SK-N-SH (cell line): ENCODE measurements around the gene DDR1. TPM values are rescaled to one million over a fixed set of nuclear protein-coding genes. Genes with fewer than 3 reads are reported as not detected.

Experiments used
- CTCF ChIA-PET: fragments of 300-600, 350-600 bp; formaldehyde crosslinking; extraction: SDS; loops from one replicate; lab custom pipeline; 2021; lab: Yijun Ruan, JAX
- POLR2A ChIA-PET: fragments of 350-600 bp; sonication (Branson Sonifier 250); formaldehyde crosslinking; extraction: SDS; loops from one replicate; lab custom pipeline; 2020; ENCODE audit warnings: antibody characterized with exemption, inconsistent platforms; lab: Yijun Ruan, JAX
- DNase-seq: peaks from one replicate; pipeline ENCODE4 v3.0.0; 2012
- H2AFZ ChIP-seq: fragments of 200-600 bp; sonication (generic); 2 replicates; pipeline ENCODE4 v1.8.1; 2016; ENCODE audit warnings: antibody characterized with exemption, mild to moderate bottlenecking, low read depth
- H3F3A ChIP-seq: fragments of 200-600 bp; sonication (generic); replicated peaks from 2 replicates; pipeline ENCODE3; 2016; ENCODE audit warnings: antibody characterized with exemption, mild to moderate bottlenecking; ENCODE audit not compliant: insufficient read depth
- H3K27ac ChIP-seq, 2 experiments: fragments of 200-500 bp in 1 of 2; fragments of 200-600 bp in 1 of 2; sonication (Bioruptor generic) in 1 of 2; sonication (generic), shearing (Covaris generic) in 1 of 2; 2 replicates each; pipeline versions ENCODE4 v1.5.1 to v1.6.1; 2014 to 2016; ENCODE audit warnings: low read depth in 2 of 2, inconsistent platforms in 1 of 2, low read length in 1 of 2, mild to moderate bottlenecking in 1 of 2, mixed read lengths in 1 of 2
- H3K27me3 ChIP-seq: fragments of 200-600 bp; sonication (generic), shearing (Covaris generic); 2 replicates; pipeline ENCODE4 v1.6.1; 2016; ENCODE audit warnings: mixed run types; ENCODE audit not compliant: insufficient read depth
- H3K36me3 ChIP-seq, 2 experiments: fragments of 200-500 bp in 1 of 2; fragments of 200-600 bp in 1 of 2; sonication (Bioruptor generic) in 1 of 2; sonication (generic) in 1 of 2; replicated peaks in 1 of 2; 2 replicates each; pipeline versions ENCODE3 to v1.5.1; 2014 to 2016; ENCODE audit warnings: low read length in 1 of 2, mild to moderate bottlenecking in 1 of 2; ENCODE audit not compliant: insufficient read depth in 2 of 2, control insufficient read depth in 1 of 2
- H3K4me1 ChIP-seq, 2 experiments: fragments of 200-500 bp in 1 of 2; fragments of 200-600 bp in 1 of 2; sonication (Bioruptor generic) in 1 of 2; sonication (generic), shearing (Covaris generic) in 1 of 2; 2 replicates each; pipeline versions ENCODE4 v1.5.1 to v1.6.1; 2014 to 2016; ENCODE audit warnings: low read depth in 1 of 2, low read length in 1 of 2, mixed run types in 1 of 2; ENCODE audit not compliant: insufficient read depth in 2 of 2, control insufficient read depth in 1 of 2
- H3K4me2 ChIP-seq: fragments of 200-600 bp; sonication (generic), shearing (Covaris generic); 2 replicates; pipeline ENCODE4 v1.6.1; 2017; ENCODE audit warnings: mixed run types
- H3K4me3 ChIP-seq, 2 experiments: fragments of 200-500 bp in 1 of 2; fragments of 200-600 bp in 1 of 2; sonication (Bioruptor generic) in 1 of 2; sonication (generic), shearing (Covaris generic) in 1 of 2; 2 replicates each; pipeline versions ENCODE4 v1.5.1 to v1.8.1; 2014 to 2016; ENCODE audit warnings: low read depth in 2 of 2, inconsistent platforms in 1 of 2, low read length in 1 of 2, mild to moderate bottlenecking in 1 of 2, mixed read lengths in 1 of 2, moderate library complexity in 1 of 2
- H3K79me2 ChIP-seq: fragments of 200-600 bp; sonication (generic); 2 replicates; pipeline ENCODE4 v1.8.1; 2017; ENCODE audit warnings: mild to moderate bottlenecking; ENCODE audit not compliant: insufficient read depth
- H3K9ac ChIP-seq: fragments of 200-600 bp; sonication (generic); 2 replicates; pipeline ENCODE4 v1.6.1; 2017; ENCODE audit warnings: mixed run types
- H3K9me2 ChIP-seq: fragments of 200-600 bp; sonication (generic); 2 replicates; pipeline ENCODE4 v1.6.1; 2017; ENCODE audit warnings: mixed run types
- H3K9me3 ChIP-seq: fragments of 200-600 bp; sonication (generic); 2 replicates; pipeline ENCODE4 v1.6.1; 2017; ENCODE audit warnings: mixed run types, mild to moderate bottlenecking, moderate library complexity
- H4K20me1 ChIP-seq: fragments of 200-600 bp; sonication (generic); 2 replicates; pipeline ENCODE4 v1.6.1; 2017; ENCODE audit warnings: mild to moderate bottlenecking, mixed run types; ENCODE audit not compliant: insufficient read depth
- CHD2 ChIP-seq: fragments of 150-350 bp; IDR thresholded peaks from 2 replicates; pipeline ENCODE4 v1.6.1; 2018; ENCODE audit warnings: low read length; ENCODE audit not compliant: partially characterized antibody
- EP300 ChIP-seq, 2 experiments: IDR thresholded peaks; 2 replicates each; pipeline versions ENCODE4 v1.4.0 to v1.6.1; 2012; ENCODE audit warnings: borderline replicate concordance in 1 of 2, low read depth in 1 of 2, low read length in 1 of 2
- EZH2phosphoT487 ChIP-seq: fragments of 200-600 bp; sonication (generic); IDR thresholded peaks from 2 replicates; pipeline ENCODE4 v1.6.1; 2017; ENCODE audit warnings: low read depth, mixed run types, mild to moderate bottlenecking, antibody characterized with exemption, moderate library complexity, borderline replicate concordance
- FOSL2 ChIP-seq: IDR thresholded peaks from 2 replicates; pipeline ENCODE4 v1.4.0; 2012; ENCODE audit warnings: low read depth, mild to moderate bottlenecking, moderate library complexity, borderline replicate concordance
- GABPA ChIP-seq: IDR thresholded peaks from 2 replicates; pipeline ENCODE4 v1.4.0; 2012; ENCODE audit warnings: low read depth, mild to moderate bottlenecking
- GATA2 ChIP-seq: sonication (generic); formaldehyde crosslinking; IDR thresholded peaks from 2 replicates; pipeline ENCODE4 v1.5.0; 2020; ENCODE audit warnings: mild to moderate bottlenecking, missing genetic modification reagents
- MXI1 ChIP-seq: IDR thresholded peaks from 2 replicates; pipeline ENCODE4 v1.6.1; 2012; ENCODE audit warnings: mild to moderate bottlenecking, low read depth, low read length, improper control_type of control experiment
- POLR2AphosphoS5 ChIP-seq: IDR thresholded peaks from 2 replicates; pipeline ENCODE4 v1.6.1; 2012; ENCODE audit warnings: low read depth, low read length
- RCOR1 ChIP-seq: fragments of 150-350 bp; IDR thresholded peaks from 2 replicates; pipeline ENCODE4 v1.6.1; 2017; ENCODE audit warnings: antibody characterized with exemption, low read length
- RFX5 ChIP-seq: IDR thresholded peaks from 2 replicates; pipeline ENCODE4 v1.6.1; 2012; ENCODE audit warnings: mild to moderate bottlenecking, improper control_type of control experiment, low read length
- SMC3 ChIP-seq: IDR thresholded peaks from 2 replicates; pipeline ENCODE4 v1.6.1; 2012; ENCODE audit warnings: low read depth, low read length, improper control_type of control experiment
- TCF12 ChIP-seq: IDR thresholded peaks from 2 replicates; pipeline ENCODE4 v1.4.0; 2012
- TEAD4 ChIP-seq: IDR thresholded peaks from 2 replicates; pipeline ENCODE4 v1.4.0; 2012; ENCODE audit warnings: mild to moderate bottlenecking, borderline replicate concordance; ENCODE audit not compliant: insufficient read depth
- YY1 ChIP-seq: IDR thresholded peaks from 2 replicates; pipeline ENCODE4 v1.4.0; 2012; ENCODE audit warnings: low read depth, mild to moderate bottlenecking
- WGBS: methylation state at CpG from one replicate; pipeline ENCODE4 v1.1.6; 2017; ENCODE audit warnings: low lambda C conversion rate; 5-methylcytosine and 5-hydroxymethylcytosine counted together
- polyA plus RNA-seq, 3 experiments: library from polyadenylated mRNA; depleted of rRNA; stranded (reverse); fragments of >200 nt; gene quantifications; 2 replicates each; pipeline ENCODE4 v1.2.3, GENCODE V29; 2012
- TF ChIP-seq, protein P1 (sequence below): IDR thresholded peaks from 2 replicates; pipeline ENCODE4 v1.6.1; 2012; ENCODE audit warnings: mild to moderate bottlenecking, low read depth, low read length, moderate library complexity
- TF ChIP-seq, protein P2 (sequence below): fragments of 150-350 bp; IDR thresholded peaks from 2 replicates; pipeline ENCODE4 v1.6.1; 2017; ENCODE audit warnings: antibody characterized with exemption, low read length, low read depth, borderline replicate concordance
- TF ChIP-seq, protein P3 (sequence below): IDR thresholded peaks from 2 replicates; pipeline ENCODE4 v1.4.0; 2012; ENCODE audit warnings: low read depth
- TF ChIP-seq, protein P4 (sequence below): IDR thresholded peaks from 2 replicates; pipeline ENCODE4 v1.4.0; 2012; ENCODE audit warnings: low read depth, borderline replicate concordance

Gene DDR1
- polyA plus RNA-seq, 1 of the 3 experiments (the other 2 are of a cell fraction): 52.8 TPM

DNA sequence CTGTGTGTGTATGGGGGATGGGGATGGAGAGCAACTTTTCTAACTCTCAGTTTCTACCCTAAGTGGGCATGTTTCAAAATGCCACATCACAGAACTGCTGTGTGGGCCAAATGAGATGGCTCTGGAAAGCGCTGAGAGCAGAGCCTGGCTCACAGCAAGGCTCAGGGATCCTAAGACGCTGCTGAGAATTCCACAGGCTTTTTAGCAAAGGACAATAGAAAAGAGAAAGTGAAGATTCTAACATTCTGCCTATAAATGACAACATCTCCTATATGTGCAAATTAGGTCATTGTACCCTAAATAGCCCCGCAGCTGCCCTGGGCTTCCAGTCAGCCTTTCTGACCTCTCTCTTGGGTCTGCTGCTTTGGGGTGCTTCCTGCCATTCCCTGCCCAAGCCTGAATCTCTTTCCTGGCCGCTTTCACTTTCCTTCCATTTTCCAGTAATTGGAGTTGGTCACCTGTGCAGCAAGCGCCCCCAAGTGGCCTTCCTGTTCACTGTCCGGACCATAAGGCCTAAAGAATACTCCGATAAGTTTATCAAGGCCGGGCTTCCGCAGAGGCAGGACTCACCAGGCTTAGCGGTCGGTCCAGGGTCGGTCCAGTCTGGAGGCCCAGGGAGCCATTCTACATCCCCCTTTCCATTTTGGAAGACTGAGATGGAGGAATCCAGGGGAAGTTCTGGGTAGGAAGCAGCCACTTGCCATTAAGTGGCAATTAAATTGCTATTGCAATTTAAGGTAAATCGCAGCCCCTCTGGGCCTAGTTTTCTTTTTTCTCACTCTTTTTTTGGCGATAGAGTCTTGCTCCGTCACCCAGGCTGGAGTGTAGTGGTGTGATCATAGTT, 6.7 kb upstream of the DDR1 start (continued):
- TF ChIP-seq, protein P1, sequence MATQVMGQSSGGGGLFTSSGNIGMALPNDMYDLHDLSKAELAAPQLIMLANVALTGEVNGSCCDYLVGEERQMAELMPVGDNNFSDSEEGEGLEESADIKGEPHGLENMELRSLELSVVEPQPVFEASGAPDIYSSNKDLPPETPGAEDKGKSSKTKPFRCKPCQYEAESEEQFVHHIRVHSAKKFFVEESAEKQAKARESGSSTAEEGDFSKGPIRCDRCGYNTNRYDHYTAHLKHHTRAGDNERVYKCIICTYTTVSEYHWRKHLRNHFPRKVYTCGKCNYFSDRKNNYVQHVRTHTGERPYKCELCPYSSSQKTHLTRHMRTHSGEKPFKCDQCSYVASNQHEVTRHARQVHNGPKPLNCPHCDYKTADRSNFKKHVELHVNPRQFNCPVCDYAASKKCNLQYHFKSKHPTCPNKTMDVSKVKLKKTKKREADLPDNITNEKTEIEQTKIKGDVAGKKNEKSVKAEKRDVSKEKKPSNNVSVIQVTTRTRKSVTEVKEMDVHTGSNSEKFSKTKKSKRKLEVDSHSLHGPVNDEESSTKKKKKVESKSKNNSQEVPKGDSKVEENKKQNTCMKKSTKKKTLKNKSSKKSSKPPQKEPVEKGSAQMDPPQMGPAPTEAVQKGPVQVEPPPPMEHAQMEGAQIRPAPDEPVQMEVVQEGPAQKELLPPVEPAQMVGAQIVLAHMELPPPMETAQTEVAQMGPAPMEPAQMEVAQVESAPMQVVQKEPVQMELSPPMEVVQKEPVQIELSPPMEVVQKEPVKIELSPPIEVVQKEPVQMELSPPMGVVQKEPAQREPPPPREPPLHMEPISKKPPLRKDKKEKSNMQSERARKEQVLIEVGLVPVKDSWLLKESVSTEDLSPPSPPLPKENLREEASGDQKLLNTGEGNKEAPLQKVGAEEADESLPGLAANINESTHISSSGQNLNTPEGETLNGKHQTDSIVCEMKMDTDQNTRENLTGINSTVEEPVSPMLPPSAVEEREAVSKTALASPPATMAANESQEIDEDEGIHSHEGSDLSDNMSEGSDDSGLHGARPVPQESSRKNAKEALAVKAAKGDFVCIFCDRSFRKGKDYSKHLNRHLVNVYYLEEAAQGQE: no peak
- peak; percentile 64 for TF ChIP-seq RCOR1
- TF ChIP-seq FOSL2: no peak
- TF ChIP-seq YY1: peak; percentile 74; the same call in 1 of the 2 replicates
- TF ChIP-seq, all 33 proteins: peak for 8

DNA sequence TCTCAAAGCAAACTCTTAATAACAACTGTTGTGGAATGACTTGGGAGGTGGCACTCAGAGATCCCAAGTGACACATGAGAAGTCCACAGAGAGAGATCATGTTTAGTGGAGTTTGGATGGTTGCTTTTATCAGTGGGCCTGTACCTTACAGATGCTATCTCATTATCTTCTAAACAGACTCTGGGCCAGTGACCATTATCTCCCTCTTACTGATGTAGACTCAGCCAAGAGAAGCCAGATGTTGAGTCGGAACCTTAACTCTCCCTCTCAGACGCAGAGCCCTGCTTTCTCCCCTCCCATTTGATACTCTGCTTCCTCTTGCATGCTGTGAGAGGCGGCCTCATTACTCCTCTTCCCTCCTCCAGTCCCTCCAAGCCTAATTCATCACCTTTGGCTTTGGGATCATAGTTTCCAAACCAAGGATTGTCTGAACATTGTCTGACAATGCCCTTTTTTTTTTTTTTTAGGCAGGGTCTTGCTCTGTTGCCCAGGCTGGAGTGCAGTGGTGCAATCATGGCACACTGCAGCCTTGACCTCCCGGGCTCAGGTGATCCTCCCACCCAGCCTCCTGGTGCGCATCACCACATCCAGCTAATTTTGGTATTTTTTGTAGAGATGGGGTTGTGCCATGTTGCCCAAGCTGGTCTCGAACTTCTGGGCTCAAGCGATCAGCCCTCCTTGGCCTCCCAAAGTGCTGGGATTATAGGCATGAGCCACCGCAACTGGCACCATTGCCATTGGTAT, 4.5 kb upstream of the DDR1 start:
- no peaks in the 10 kb centered on the region for H3K9me3 ChIP-seq
- no peak overlapping the region for H2AFZ ChIP-seq
- H4K20me1 ChIP-seq: no peaks in the 10 kb centered on the region
- no peaks in the 10 kb centered on the region for H3K27me3 ChIP-seq
- TF ChIP-seq, protein P2, sequence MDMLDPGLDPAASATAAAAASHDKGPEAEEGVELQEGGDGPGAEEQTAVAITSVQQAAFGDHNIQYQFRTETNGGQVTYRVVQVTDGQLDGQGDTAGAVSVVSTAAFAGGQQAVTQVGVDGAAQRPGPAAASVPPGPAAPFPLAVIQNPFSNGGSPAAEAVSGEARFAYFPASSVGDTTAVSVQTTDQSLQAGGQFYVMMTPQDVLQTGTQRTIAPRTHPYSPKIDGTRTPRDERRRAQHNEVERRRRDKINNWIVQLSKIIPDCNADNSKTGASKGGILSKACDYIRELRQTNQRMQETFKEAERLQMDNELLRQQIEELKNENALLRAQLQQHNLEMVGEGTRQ: no peak
- TF ChIP-seq FOSL2 (no peak), CHD2 (no peak), TCF12 (no peak), EP300 (IDR thresholded peaks at IDR 0.05; ENCODE audit: borderline replicate concordance in 1 of 2, low read depth in 1 of 2, low read length in 1 of 2) (no peak), EZH2phosphoT487 (no peak), SMC3 (no peak), GATA2 (no peak), MXI1 (no peak), POLR2AphosphoS5 (no peak), TEAD4 (no peak), YY1 (no peak), RFX5 (no peak), GABPA (no peak)
- TF ChIP-seq, protein P3, sequence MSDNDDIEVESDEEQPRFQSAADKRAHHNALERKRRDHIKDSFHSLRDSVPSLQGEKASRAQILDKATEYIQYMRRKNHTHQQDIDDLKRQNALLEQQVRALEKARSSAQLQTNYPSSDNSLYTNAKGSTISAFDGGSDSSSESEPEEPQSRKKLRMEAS: no peak
- TF ChIP-seq, protein P4, sequence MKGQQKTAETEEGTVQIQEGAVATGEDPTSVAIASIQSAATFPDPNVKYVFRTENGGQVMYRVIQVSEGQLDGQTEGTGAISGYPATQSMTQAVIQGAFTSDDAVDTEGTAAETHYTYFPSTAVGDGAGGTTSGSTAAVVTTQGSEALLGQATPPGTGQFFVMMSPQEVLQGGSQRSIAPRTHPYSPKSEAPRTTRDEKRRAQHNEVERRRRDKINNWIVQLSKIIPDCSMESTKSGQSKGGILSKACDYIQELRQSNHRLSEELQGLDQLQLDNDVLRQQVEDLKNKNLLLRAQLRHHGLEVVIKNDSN: no peak
- no peak overlapping the region for H3K4me2 ChIP-seq
- POLR2A ChIA-PET: no interaction called here
- no peak overlapping the region for H3K27ac ChIP-seq
- CTCF ChIA-PET: interaction anchor here (1.5 to 7.6 kb wide), 7 partner anchors 9 to 201 kb away, joined by 6 to 103 read pairs (median 14); partner anchors contain the start of gene VARS2
- peaks cover 8% of the 10 kb centered on the region for H3F3A ChIP-seq
- peaks cover 13 to 17% of the 10 kb centered on the region in 2 experiments; a peak in 2 of 4 replicates for H3K4me1 ChIP-seq
- H3K79me2 ChIP-seq: peaks cover 3% of the 10 kb centered on the region; the same call in 1 of the 2 replicates
- H3K9ac ChIP-seq: no peak overlapping the region
- no peak overlapping the region for H3K4me3 ChIP-seq
- DNase-seq: peak; percentile 14
- no peaks in the 10 kb centered on the region for H3K9me2 ChIP-seq
- WGBS: 89% methylated on average over 8 of the region's 8 CpGs
- H3K36me3 ChIP-seq: no peaks in the 10 kb centered on the region
